COLO668 (cell line): ENCODE data around the gene RNASE9.
"Not testable (repeated sequence)": the region's sequence is repeated elsewhere in the genome, so short reads cannot be mapped to it uniquely, and the experiment has no call there.

Experiments used
- DNase-seq: peaks from one replicate; lab custom pipeline; 2025; ENCODE audit not compliant: unreplicated experiment; lab: John Stamatoyannopoulos, UW

The RNASE9 gene

GRCh38 chr14:20578325-20578724 is 17.5 kb upstream of the RNASE9 start:
- DNase-seq, result no peak

- DNase-seq, result not testable (repeated sequence)
Observed at GRCh38 chr14:20572382-20572990, 11.6 kb upstream of the RNASE9 start.

- not testable (repeated sequence) for DNase-seq
Observed at GRCh38 chr14:20570720-20571119, 9.9 kb upstream of the RNASE9 start.

GRCh38 chr14:20569865-20570264 is 9.0 kb upstream of the RNASE9 start:
- not testable (repeated sequence) for DNase-seq

- no peak for DNase-seq
Observed at GRCh38 chr14:20569066-20569465, 8.2 kb upstream of the RNASE9 start.

- no peak for DNase-seq
Observed at GRCh38 chr14:20568393-20568792, 7.5 kb upstream of the RNASE9 start.

- DNase-seq, result not testable (repeated sequence)
Observed at GRCh38 chr14:20567199-20567598, 6.4 kb upstream of the RNASE9 start.

- no peak for DNase-seq
Observed at GRCh38 chr14:20564501-20564997, 3.7 kb upstream of the RNASE9 start.

GRCh38 chr14:20563971-20564370 is 3.1 kb upstream of the RNASE9 start:
- DNase-seq, result no peak

GRCh38 chr14:20559461-20559904 is 1.4 kb downstream of the RNASE9 start:
- DNase-seq, result no peak

- no peak for DNase-seq
Observed at GRCh38 chr14:20557212-20557542, 3.7 kb downstream of the RNASE9 start.

GRCh38 chr14:20556500-20557211 is 4.2 kb downstream of the RNASE9 start:
- DNase-seq, result no peak

- DNase-seq, result no peak
Observed at GRCh38 chr14:20555845-20556244, 5.0 kb downstream of the RNASE9 start.

- DNase-seq, result no peak
Observed at GRCh38 chr14:20553024-20553423, 7.8 kb downstream of the RNASE9 start.

- no peak for DNase-seq
Observed at GRCh38 chr14:20551606-20552005, 9.2 kb downstream of the RNASE9 start.

GRCh38 chr14:20550926-20551325 is 9.9 kb downstream of the RNASE9 start:
- DNase-seq, result no peak

GRCh38 chr14:20548414-20549158 is 12.3 kb downstream of the RNASE9 start:
- DNase-seq, result no peak

GRCh38 chr14:20546877-20547276 is 14.0 kb downstream of the RNASE9 start:
- DNase-seq, result no peak

- DNase-seq, result no peak
Observed at GRCh38 chr14:20539906-20540305, 20.9 kb downstream of the RNASE9 start.

GRCh38 chr14:20530771-20531571 is 29.9 kb downstream of the RNASE9 start:
- peak; percentile 74 for DNase-seq

GRCh38 chr14:20529806-20530205 is 31.0 kb downstream of the RNASE9 start:
- no peak for DNase-seq
